Stimulated activated naive CD8-positive, alpha-beta T cell treated with anti-CD3 and anti-CD28 coated beads, Interleukin-15, Interleukin-2, amounts not matched to agents 100 ng/mL and 50 ng/mL, for 24 hours (primary cell): ENCODE results near the gene MTHFD2L.
"Not testable (repeated sequence)": the region's sequence is repeated elsewhere in the genome, so short reads cannot be mapped to it uniquely, and the experiment has no call there.

Experiments
- H3K27ac Mint-ChIP-seq: one replicate; pipeline ENCODE4 v1.8.0; 2021; ENCODE audit warnings: mild to moderate bottlenecking, mixed read lengths
- H3K27me3 Mint-ChIP-seq: one replicate; pipeline ENCODE4 v1.8.0; 2021; ENCODE audit warnings: mixed read lengths
- H3K36me3 Mint-ChIP-seq: one replicate; pipeline ENCODE4 v1.8.0; 2021; ENCODE audit warnings: low read depth, mixed read lengths
- H3K4me1 Mint-ChIP-seq: one replicate; pipeline ENCODE4 v1.8.0; 2021; ENCODE audit warnings: low read depth, mixed read lengths
- H3K4me3 Mint-ChIP-seq: one replicate; pipeline ENCODE4 v1.8.0; 2021; ENCODE audit warnings: mild to moderate bottlenecking, mixed read lengths
- H3K9me3 Mint-ChIP-seq: one replicate; pipeline ENCODE4 v1.8.0; 2021; ENCODE audit warnings: mixed read lengths

The MTHFD2L gene

DNA sequence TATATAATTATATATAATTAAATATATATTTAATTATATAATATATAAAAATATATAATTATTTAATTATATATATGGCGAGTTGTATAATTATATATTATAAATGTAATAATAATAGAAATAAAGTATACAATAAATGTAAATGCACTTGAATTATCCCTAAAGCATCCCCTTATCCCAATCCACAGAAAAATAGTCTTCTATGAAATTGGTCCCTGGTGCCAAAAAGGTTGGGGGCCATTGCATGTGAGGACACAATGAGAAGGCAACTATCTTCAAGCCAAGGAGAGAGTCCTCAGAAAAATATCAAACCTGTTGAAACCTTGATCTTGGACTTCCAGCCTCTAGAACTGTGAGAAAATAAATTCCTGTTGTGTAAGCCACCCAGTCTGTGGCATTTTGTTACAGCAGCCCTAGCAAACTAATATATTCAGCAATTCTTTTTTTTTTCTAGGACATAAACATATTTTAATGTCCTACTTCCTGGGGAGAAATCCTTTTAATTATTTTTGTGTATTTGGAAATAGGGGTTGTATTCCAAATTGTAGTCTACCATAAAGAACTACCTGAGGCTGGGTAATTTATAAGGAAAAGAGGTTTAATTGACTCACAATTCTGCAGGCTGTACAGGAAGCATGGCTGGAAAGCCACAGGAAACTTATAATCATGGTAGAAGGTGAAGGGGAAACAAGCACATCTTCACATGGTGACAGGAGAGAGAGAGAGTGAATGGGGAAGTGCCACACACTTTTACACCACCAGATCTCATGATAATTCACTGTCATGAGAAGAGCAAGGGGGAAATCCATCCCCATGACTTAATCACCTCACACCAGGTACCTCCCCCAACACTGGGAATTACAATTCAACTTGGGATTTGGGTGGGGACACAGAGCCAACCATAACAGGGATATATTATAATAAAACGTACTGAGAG lies 36.0 kb upstream of the MTHFD2L start:
- no peak overlapping the region for H3K27ac Mint-ChIP-seq
- H3K9me3 Mint-ChIP-seq = peaks cover 6% of the 10 kb centered on the region
- H3K4me3 Mint-ChIP-seq = no peak overlapping the region
- H3K4me1 Mint-ChIP-seq = no peaks in the 10 kb centered on the region
- H3K27me3 Mint-ChIP-seq = peaks cover 3% of the 10 kb centered on the region
- H3K36me3 Mint-ChIP-seq = no peaks in the 10 kb centered on the region

DNA sequence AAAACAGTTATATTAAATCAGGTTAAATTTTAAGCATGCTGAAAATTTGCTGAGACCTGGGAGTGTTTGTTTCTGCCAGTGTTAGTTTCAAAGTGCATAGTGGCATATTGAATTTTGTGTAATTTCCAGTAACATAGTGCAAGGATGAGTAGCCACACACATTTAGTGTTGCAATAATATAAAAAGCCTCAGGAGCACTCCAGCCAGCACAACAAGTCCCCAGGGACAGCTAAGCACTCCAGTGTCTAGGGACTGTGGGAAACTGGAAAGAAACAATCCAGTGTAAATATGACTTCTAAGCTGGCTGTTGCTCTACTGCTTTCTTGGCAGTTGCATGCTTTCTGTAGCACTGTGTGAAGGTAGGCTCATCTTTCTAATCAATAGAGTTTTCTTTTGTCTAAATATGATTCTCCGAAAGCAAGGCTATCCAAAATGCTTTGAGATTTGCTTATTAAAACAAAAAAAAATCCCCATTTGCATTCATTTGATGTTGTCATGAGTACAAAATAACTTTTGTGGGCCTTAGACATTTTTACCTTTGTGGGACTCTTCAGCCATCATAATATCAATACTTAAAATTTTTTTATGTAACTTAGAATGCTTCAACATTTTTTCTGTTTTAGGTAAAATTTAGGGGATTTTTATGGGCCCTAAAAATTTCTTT lies 34.7 kb upstream of the MTHFD2L start:
- no peak overlapping the region for H3K4me3 Mint-ChIP-seq
- peaks cover 3% of the 10 kb centered on the region for H3K27me3 Mint-ChIP-seq
- H3K4me1 Mint-ChIP-seq = no peaks in the 10 kb centered on the region
- H3K27ac Mint-ChIP-seq = no peak overlapping the region
- peaks cover 6% of the 10 kb centered on the region for H3K9me3 Mint-ChIP-seq
- H3K36me3 Mint-ChIP-seq = no peaks in the 10 kb centered on the region

DNA sequence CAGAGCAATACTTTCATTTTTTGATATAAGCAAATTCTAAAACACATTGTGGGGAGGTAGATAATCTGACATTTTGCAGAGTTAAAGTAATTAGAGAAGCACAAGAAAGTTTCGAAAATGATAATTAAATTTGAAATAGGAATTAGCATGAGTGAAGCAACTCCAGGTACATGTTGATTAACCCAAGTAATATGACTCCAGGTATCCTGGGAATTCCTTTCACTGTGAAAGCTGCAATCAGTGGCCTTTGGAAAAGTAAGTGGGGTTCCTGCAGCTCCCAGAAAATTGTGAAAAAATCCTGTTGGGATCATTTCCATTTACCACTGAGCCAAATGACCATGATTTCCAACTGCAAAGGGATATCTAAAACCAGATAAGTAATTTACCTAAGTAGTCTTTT lies 32.9 kb upstream of the MTHFD2L start:
- Mint-ChIP-seq H3K4me1 (no peaks in the 10 kb centered on the region), H3K36me3 (no peaks in the 10 kb centered on the region), H3K27me3 (peaks cover 6% of the 10 kb centered on the region)

DNA sequence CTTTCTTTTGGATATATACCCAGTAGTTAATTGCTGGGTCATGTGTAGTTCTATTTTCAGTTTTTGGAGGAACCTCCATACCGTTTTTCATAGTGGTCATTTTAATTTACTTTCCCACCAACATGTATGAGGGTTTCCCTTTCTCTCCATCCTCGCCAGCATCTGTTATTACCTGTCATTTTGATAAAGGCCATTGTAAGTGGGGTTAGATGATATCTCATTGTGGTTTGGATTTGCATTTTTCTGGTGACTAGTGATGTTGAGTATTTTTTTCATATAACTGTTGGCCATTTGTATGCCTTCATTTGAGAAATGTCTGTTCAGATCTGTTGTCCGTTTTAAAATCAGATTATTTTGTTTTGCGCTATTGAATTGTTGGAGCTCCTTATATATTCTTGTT lies 30.2 kb upstream of the MTHFD2L start:
- Mint-ChIP-seq H3K27me3 (peaks cover 6% of the 10 kb centered on the region), H3K4me3 (no peak overlapping the region), H3K36me3 (no peaks in the 10 kb centered on the region), H3K4me1 (no peaks in the 10 kb centered on the region), H3K27ac (no peak overlapping the region), H3K9me3 (no peaks in the 10 kb centered on the region)

More for the DNA sequence above, 32.9 kb upstream of the MTHFD2L start:
- peaks cover 6% of the 10 kb centered on the region for H3K9me3 Mint-ChIP-seq
- no peak overlapping the region for H3K4me3 Mint-ChIP-seq
- no peak overlapping the region for H3K27ac Mint-ChIP-seq

DNA sequence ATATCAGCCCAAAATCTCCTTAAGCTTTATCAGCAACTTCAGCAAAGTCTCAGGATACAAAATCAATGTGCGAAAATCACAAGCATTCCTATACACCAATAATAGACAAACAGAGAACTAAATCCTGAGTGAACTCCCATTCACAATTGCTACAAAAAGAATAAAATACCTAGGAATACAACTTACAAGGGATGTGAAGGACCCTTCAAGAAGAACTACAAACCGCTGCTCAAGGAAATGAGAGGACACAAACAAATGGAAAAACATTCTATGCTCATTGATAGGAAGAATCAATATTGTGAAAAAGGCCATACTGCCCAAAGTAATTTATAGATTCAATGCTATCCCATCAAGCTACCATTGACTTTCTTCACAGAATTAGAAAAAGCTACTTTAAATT lies 27.1 kb upstream of the MTHFD2L start:
- H3K36me3 Mint-ChIP-seq, H3K27me3 Mint-ChIP-seq, H3K9me3 Mint-ChIP-seq, H3K27ac Mint-ChIP-seq, H3K4me1 Mint-ChIP-seq, H3K4me3 Mint-ChIP-seq: not testable (repeated sequence)

DNA sequence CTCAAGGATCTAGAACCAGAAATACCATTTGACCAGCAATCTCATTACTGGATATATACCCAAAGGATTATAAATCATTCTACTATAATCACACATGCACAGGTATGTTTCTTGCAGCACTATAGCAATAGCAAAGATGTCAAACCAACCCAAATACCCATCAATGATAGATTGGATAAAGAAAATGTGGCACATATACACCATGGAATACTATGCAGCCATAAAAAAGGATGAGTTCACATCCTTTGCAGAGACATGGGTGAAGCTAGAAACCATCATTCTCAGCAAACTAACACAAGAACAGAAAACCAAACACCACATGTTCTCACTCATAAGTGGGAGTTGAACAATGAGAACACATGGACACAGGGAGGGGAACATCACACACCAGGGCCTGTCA lies 25.7 kb upstream of the MTHFD2L start:
- H3K4me1 Mint-ChIP-seq, H3K4me3 Mint-ChIP-seq, H3K9me3 Mint-ChIP-seq, H3K27me3 Mint-ChIP-seq, H3K27ac Mint-ChIP-seq, H3K36me3 Mint-ChIP-seq: not testable (repeated sequence)

DNA sequence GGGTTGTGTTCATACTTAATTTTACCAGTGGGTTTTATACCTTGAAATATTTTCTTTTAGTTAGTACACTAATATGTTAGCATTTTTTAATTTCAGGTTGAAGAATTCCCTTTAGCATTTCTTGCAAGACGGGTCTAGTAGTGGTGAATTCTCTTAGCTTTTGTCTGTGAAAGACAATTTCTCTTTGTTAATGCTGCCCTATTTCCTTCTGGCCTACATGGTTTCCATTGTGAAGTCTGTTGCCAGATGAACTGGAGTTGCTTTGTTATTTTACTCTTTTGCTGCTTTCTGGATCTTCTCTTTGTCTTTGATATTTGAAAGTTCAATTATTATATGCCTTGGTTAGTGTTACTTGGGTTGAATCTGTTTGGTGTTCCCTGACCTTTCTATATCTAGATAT lies 25.0 kb upstream of the MTHFD2L start:
- Mint-ChIP-seq H3K27me3 (peaks cover 6% of the 10 kb centered on the region), H3K27ac (no peak overlapping the region), H3K36me3 (no peaks in the 10 kb centered on the region), H3K9me3 (no peaks in the 10 kb centered on the region), H3K4me3 (no peak overlapping the region), H3K4me1 (no peaks in the 10 kb centered on the region)

DNA sequence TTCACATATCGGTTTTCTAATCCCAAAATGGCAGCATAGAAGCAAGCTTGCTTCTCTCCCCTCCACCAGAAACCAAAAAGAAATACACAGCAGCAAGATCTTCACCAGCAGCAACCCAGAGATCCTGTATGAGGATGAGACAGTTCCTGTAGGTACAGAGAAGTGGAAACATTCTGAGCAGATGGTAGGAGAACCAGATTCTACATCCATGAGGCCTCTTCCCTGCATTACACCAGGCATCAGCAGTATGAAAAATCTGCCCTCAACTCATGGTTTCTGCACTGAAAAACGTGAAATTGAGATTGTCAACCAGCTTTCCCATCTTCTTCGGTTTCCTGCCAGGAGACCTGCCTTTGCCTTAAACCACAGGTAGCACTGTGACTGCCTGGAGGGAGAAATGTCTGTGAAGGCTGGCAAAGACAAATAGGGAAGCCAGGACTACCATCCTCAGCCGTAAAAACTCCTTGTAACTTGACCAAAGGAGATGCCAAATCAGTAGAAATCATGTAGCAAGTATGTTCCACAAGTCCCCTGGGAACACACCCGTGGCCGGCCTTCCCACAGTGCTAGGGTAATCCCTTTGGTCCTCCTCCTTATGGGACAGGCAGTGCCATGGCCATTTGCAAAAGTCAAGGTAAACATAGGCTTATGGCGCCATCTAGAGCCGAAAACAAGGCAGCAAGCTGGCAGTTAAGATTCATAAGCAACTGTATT lies 24.0 kb upstream of the MTHFD2L start:
- no peaks in the 10 kb centered on the region for H3K4me1 Mint-ChIP-seq
- no peak overlapping the region for H3K4me3 Mint-ChIP-seq
- H3K9me3 Mint-ChIP-seq = no peaks in the 10 kb centered on the region
- peaks cover 6% of the 10 kb centered on the region for H3K27me3 Mint-ChIP-seq
- no peaks in the 10 kb centered on the region for H3K36me3 Mint-ChIP-seq
- H3K27ac Mint-ChIP-seq = no peak overlapping the region

DNA sequence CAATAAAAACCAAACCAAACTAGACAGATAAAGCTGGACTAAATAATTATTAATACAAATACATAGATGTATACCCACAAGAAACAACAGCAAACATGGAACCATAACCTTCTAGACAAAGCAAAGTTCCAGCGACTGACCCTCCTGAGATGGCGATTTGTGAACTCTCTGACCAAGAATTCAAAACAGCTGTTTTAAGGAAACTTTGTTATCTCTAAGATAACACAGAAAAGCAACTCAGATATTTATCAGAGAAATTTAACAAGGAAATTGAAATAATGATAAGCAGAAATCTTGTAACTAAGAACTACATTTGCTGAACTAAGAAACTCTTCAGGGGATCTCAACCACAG lies 23.4 kb upstream of the MTHFD2L start:
- H3K4me3 Mint-ChIP-seq = no peak overlapping the region
- H3K27me3 Mint-ChIP-seq = peaks cover 2% of the 10 kb centered on the region
- H3K4me1 Mint-ChIP-seq = no peaks in the 10 kb centered on the region
- H3K36me3 Mint-ChIP-seq = no peaks in the 10 kb centered on the region
- no peak overlapping the region for H3K27ac Mint-ChIP-seq
- H3K9me3 Mint-ChIP-seq = no peaks in the 10 kb centered on the region

DNA sequence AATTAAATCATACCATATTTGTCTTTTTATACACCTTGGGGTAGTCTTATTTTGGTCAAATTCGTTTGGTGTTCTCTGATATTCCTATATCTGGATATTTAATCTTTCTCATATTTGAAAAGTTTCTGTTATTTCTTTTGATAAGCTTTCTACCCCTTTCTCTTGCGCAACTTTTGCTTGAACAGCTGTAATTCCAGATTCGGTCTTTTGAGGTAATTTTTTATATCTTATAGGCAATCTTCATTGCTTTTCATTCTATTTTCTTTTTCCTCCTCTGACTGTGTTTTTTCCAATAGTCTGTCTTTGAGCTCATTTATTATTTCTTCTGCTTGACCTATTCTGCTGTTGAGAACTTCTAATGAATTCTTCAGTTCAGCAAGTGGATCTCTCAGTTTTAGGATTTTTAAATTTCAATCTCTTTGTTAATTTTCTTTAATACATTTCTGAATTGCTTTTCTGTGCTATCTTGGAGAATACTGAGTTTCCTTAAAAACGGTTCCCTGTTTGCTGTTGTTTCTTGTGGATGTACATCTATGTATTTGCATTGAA lies 11.3 kb upstream of the MTHFD2L start:
- H3K36me3 Mint-ChIP-seq = no peaks in the 10 kb centered on the region
- H3K9me3 Mint-ChIP-seq = peaks cover 6% of the 10 kb centered on the region
- H3K27ac Mint-ChIP-seq = no peak overlapping the region
- H3K27me3 Mint-ChIP-seq = peaks cover 43% of the 10 kb centered on the region
- no peak overlapping the region for H3K4me3 Mint-ChIP-seq
- H3K4me1 Mint-ChIP-seq = no peaks in the 10 kb centered on the region

DNA sequence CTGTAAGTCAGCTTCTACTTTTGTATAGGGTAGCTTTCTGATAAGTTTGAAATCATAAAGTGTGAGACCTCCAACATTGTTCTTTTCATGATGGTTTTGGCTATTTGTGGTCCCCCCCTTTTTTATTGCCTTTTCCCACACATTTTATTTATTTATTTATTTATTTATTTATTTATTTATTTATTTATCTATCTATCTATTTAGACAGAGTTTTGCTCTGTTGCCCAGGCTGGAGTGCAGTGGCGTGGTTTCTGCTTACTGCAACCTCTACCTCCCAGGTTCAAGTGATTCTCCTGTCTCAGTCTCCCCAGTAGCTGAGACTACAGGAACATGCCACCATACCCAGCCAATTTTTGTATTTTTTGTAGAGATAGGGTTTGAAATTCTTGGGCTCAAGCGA lies 9.7 kb upstream of the MTHFD2L start:
- Mint-ChIP-seq H3K4me3 (no peak overlapping the region), H3K36me3 (no peaks in the 10 kb centered on the region), H3K4me1 (no peaks in the 10 kb centered on the region), H3K27me3 (peaks cover 44% of the 10 kb centered on the region), H3K9me3 (peaks cover 6% of the 10 kb centered on the region), H3K27ac (no peak overlapping the region)

DNA sequence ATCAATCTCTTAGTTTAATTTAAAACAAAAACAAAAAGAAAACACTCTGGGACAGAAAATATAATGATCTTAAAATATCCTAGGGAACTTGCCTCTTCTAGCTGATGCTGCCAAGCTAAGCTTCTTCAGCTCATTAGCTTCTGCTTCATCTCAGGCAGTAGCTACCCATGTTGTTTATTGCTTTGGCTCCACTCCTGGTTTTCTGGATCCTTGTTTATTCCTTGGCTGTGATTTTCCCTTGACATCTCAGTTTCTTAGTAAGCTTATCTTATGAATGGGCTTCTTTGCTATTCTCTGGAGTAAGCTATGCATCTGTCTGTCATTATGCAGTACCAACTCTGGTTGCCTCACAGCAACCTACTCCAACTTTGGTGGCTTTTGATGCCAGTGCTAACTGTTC lies 5.1 kb upstream of the MTHFD2L start:
- Mint-ChIP-seq H3K27ac (no peak overlapping the region), H3K4me1 (peaks cover 7% of the 10 kb centered on the region), H3K4me3 (no peak overlapping the region), H3K36me3 (no peaks in the 10 kb centered on the region), H3K9me3 (no peaks in the 10 kb centered on the region), H3K27me3 (peaks cover 25% of the 10 kb centered on the region)

DNA sequence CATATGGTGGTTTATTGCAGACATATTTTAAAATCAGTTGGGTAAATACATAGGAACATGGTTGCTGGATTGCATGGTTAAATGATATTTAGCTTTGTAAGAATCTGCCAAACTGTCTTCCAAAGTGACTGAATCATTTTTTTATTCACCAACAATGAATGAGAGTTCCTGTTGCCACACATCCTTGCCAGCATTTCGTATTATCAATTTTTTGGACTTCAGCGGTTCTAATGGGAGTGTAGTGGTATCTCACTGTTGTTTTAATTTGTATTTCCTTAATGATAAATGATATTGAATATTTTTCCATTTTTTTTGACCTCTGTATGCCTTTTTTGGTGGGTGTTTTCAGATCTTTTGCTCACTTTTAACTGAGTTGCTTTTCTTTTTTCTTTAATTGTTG lies 1.4 kb upstream of the MTHFD2L start:
- Mint-ChIP-seq H3K4me3 (peak overlapping the region; percentile 85), H3K9me3 (no peaks in the 10 kb centered on the region)

DNA sequence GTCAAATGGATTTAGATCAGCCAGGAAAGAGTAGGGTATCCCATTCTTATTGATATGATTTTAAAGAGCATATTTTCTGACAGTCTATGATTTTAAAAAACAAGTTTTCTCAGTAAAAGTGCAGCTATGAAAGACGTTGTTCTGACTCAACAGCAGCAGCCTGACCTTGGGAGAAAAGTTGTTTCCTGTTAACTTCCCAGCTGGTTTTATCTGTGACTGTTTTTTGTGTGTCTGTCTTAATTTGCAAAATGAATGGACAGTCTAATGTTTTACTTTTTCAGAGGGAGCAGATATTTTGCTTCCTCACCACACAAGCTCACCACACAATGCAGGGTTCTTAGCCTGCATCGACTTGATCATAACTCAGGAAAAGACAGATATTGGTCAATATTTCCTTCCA lies 764 bp upstream of the MTHFD2L start:
- Mint-ChIP-seq H3K9me3 (no peaks in the 10 kb centered on the region), H3K36me3 (peaks cover 29% of the 10 kb centered on the region), H3K4me3 (peak overlapping the region; percentile 85), H3K27ac (peak overlapping the region; percentile 74), H3K27me3 (peaks cover 13% of the 10 kb centered on the region), H3K4me1 (peaks cover 31% of the 10 kb centered on the region)

More for the DNA sequence above, 1.4 kb upstream of the MTHFD2L start:
- Mint-ChIP-seq H3K27me3 (peaks cover 13% of the 10 kb centered on the region), H3K36me3 (peaks cover 22% of the 10 kb centered on the region), H3K4me1 (peaks cover 29% of the 10 kb centered on the region), H3K27ac (no peak overlapping the region)
